ENCODE measurements around the gene FAM53A. TPM values are rescaled to one million over a fixed set of nuclear protein-coding genes. Genes with fewer than 3 reads are reported as not detected.

The FAM53A gene
- total and polyA plus RNA-seq, 10 of the 15 experiments (the other 5 are each of a cell fraction or from before 2014, with no cell fraction given): 0.02 to 0.87 (median 0.38) TPM; not detected in 2

- no peak overlapping the region for H3K4me3 ChIP-seq
- no peaks in the 10 kb centered on the region for H3K27me3 ChIP-seq (replicated peaks in 1 of 2; ENCODE audit: control insufficient read depth in 2 of 2, insufficient read depth in 2 of 2, low read length in 1 of 2)
- peaks cover 2% of the 10 kb centered on the region; the same call in 1 of the 3 replicates for H3K9me3 ChIP-seq (replicated peaks; ENCODE audit: control insufficient read depth, insufficient read depth, low read length)
- intact Hi-C loops (cut with micrococcal nuclease; ENCODE audit: unreplicated experiment) (no loop called here), in situ Hi-C loops (cut with MboI) (no loop called here)
- H4K20me1 ChIP-seq (ENCODE audit: control insufficient read depth, insufficient read depth): no peaks in the 10 kb centered on the region
- no peak overlapping the region for H3K9ac ChIP-seq (ENCODE audit: control insufficient read depth, insufficient read depth, low read length)
- H2AFZ ChIP-seq (ENCODE audit: control insufficient read depth, low read depth, low read length): no peak overlapping the region
- ATAC-seq (peak; percentile 16; the same call in 2 of the 3 replicates), DNase-seq (ENCODE audit: low read depth, low spot score) (no peak), FAIRE-seq (no peak)
- SMC1A ChIA-PET (ENCODE audit: uncharacterized antibody, unreplicated experiment): no interaction called here
- TF ChIP-seq MAX (IDR thresholded peaks at IDR 0.05; ENCODE audit: low read depth, low read length) (no peak), NBN (IDR thresholded peaks at IDR 0.05) (no peak), ZZZ3 (IDR thresholded peaks at IDR 0.05; ENCODE audit: control insufficient read depth, insufficient read length, low read depth) (no peak), RBBP5 (conservative IDR thresholded peaks at IDR 0.05) (no peak), STAT1 (conservative IDR thresholded peaks at IDR 0.05) (no peak), SREBF1 (IDR thresholded peaks at IDR 0.05; ENCODE audit: low read length) (no peak), POU2F2 (IDR thresholded peaks at IDR 0.05; ENCODE audit: borderline replicate concordance, low read depth, low read length) (no peak), MLLT1 (IDR thresholded peaks at IDR 0.05) (no peak), SIN3A (IDR thresholded peaks at IDR 0.05; ENCODE audit: low read depth, low read length) (no peak), IKZF1 (conservative IDR thresholded peaks at IDR 0.05) (no peak)
- BruUV-seq (replicated peaks): no TSS peak
- CTCF ChIA-PET: interaction anchor here (0.8 to 1.2 kb wide), 7 partner anchors 11 to 498 kb away, joined by 3 to 4 read pairs (median 3); no protein-coding TSS in a partner anchor
- H3K4me1 ChIP-seq (ENCODE audit: control insufficient read depth, insufficient read depth, low read length): no peaks in the 10 kb centered on the region
- RAD21 ChIA-PET (ENCODE audit: unreplicated experiment): interaction anchor here (1.0 to 1.2 kb wide), 2 partner anchors 279 to 467 kb away, joined by 3 read pairs; no protein-coding TSS in a partner anchor
- no peaks in the 10 kb centered on the region for H3K79me2 ChIP-seq (ENCODE audit: control insufficient read depth, insufficient read depth, low read length)
- no peak overlapping the region for H3K27ac ChIP-seq (ENCODE audit: control insufficient read depth, insufficient read depth)
- H3K36me3 ChIP-seq (ENCODE audit: control insufficient read depth in 2 of 2, insufficient read depth in 2 of 2, low read length in 1 of 2): no peaks in the 10 kb centered on the region
- POLR2A ChIA-PET: no interaction called here
- WGBS (ENCODE audit: insufficient coverage, insufficient replicate concordance, low lambda C conversion rate, missing lambda C conversion rate): 27% methylated on average over 5 of the region's 10 CpGs
- H3K4me2 ChIP-seq (ENCODE audit: control insufficient read depth, insufficient read depth): no peak overlapping the region
Measured at GRCh38 chr4:1629699-1630083, 54.4 kb downstream of the FAM53A start.

All from GM12878 (cell line).